ENCODE measurements around the gene ABL2.

DNA sequence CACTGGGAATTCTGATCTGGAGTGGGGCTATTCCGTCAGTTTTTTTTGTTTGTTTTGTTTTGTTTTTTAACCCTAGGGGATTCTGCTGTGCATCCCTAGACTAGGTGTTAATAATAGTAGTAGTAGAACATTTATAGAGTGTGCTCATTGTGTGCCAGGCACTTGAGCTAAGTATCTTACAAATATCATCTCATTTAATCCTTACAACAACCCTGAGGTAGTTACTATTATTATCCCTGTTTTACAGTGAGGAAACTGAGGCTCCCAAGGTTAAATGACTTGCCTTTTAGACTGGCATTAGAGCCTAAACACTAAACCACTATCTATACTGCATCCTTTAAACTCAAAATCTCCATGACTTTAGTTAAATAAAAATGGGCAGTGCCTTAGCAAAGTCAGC lies 125.5 kb downstream of the ABL2 start:
- TF ChIP-seq NR1H2 (CRISPR knock-in tag; IDR thresholded peaks at IDR 0.05) (no peak), CTCF (IDR thresholded peaks at IDR 0.05) (no peak), FOXP1 (CRISPR knock-in tag; IDR thresholded peaks at IDR 0.05; ENCODE audit: borderline replicate concordance) (no peak), USF2 (CRISPR knock-in tag; IDR thresholded peaks at IDR 0.05) (no peak), NR2C2 (CRISPR knock-in tag; IDR thresholded peaks at IDR 0.05) (no peak), CBFB (CRISPR knock-in tag; IDR thresholded peaks at IDR 0.05; ENCODE audit: low read depth) (no peak), SMAD4 (CRISPR knock-in tag; IDR thresholded peaks at IDR 0.05) (no peak), MAX (CRISPR knock-in tag; IDR thresholded peaks at IDR 0.05) (no peak)
- TF ChIP-seq, protein P1, sequence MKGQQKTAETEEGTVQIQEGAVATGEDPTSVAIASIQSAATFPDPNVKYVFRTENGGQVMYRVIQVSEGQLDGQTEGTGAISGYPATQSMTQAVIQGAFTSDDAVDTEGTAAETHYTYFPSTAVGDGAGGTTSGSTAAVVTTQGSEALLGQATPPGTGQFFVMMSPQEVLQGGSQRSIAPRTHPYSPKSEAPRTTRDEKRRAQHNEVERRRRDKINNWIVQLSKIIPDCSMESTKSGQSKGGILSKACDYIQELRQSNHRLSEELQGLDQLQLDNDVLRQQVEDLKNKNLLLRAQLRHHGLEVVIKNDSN (CRISPR knock-in tag; IDR thresholded peaks at IDR 0.05): no peak

All from WTC11 (cell line).